Suprapubic skin (tissue), 4 donors: ENCODE data around the gene GALP. TPM values are rescaled to one million over a fixed set of nuclear protein-coding genes. Genes with fewer than 3 reads are reported as not detected.

Experiments used
- DNase-seq, 2 donors: peaks; one replicate each; pipeline ENCODE4 v3.0.0-alpha.2; 2019; ENCODE audit warnings: low spot score in 2 of 2
- H3K27ac ChIP-seq: fragments of 200-600 bp; sonication (generic); one replicate; pipeline ENCODE4 v1.5.1; 2019
- H3K27me3 ChIP-seq: fragments of 200-600 bp; sonication (generic); one replicate; pipeline ENCODE4 v1.5.1; 2019
- H3K36me3 ChIP-seq: fragments of 200-600 bp; sonication (generic); one replicate; pipeline ENCODE4 v1.5.1; 2019
- H3K4me1 ChIP-seq: fragments of 200-600 bp; sonication (generic); one replicate; pipeline ENCODE4 v1.5.1; 2019
- H3K4me3 ChIP-seq: fragments of 200-600 bp; sonication (generic); one replicate; pipeline ENCODE4 v1.5.1; 2019; ENCODE audit warnings: mild to moderate bottlenecking
- H3K9me3 ChIP-seq: fragments of 200-600 bp; sonication (generic); one replicate; pipeline ENCODE4 v1.5.1; 2019
- CTCF ChIP-seq, 2 donors: fragments of 200-600 bp in 1 of 2; fragments of 450-650 bp in 1 of 2; sonication (generic) in 1 of 2; IDR thresholded peaks; one replicate each; pipeline ENCODE4 v1.5.1; 2016 to 2019; ENCODE audit warnings: antibody characterized with exemption in 2 of 2, mild to moderate bottlenecking in 1 of 2, moderate library complexity in 1 of 2
- EP300 ChIP-seq: sonication (generic); formaldehyde crosslinking; IDR thresholded peaks from one replicate; pipeline ENCODE4 v1.6.1; 2017; ENCODE audit warnings: antibody characterized with exemption
- POLR2A ChIP-seq, 2 donors: fragments of 450-650 bp; IDR thresholded peaks; one replicate each; pipeline ENCODE4 v1.6.1; 2017; ENCODE audit warnings: antibody characterized with exemption in 2 of 2, mild to moderate bottlenecking in 2 of 2, moderate library complexity in 2 of 2
- POLR2AphosphoS5 ChIP-seq, 3 donors: sonication (generic); formaldehyde crosslinking; IDR thresholded peaks; one replicate each; pipeline ENCODE4 v1.6.1; 2017; ENCODE audit warnings: antibody characterized with exemption in 3 of 3
- WGBS: methylation state at CpG from one replicate; pipeline ENCODE4 v1.1.5; 2018; 5-methylcytosine and 5-hydroxymethylcytosine counted together
- total RNA-seq, 4 donors: library from RNA; depleted of rRNA; stranded (reverse); fragments of >200 nt; gene quantifications; one replicate each; pipeline ENCODE4 v1.1.0, GENCODE V29; 2016

Gene GALP
- total RNA-seq, 4 donors from 2014 or later: not detected

- Histone ChIP-seq H3K27ac (no peak overlapping the region), H3K4me1 (no peaks in the 10 kb centered on the region), H3K9me3 (no peaks in the 10 kb centered on the region), H3K4me3 (no peak overlapping the region), H3K27me3 (no peaks in the 10 kb centered on the region), H3K36me3 (peaks cover 54% of the 10 kb centered on the region)
- TF ChIP-seq CTCF (IDR thresholded peaks at IDR 0.05): peak in 1 of 2 donors; percentile 27
- TF ChIP-seq POLR2A (IDR thresholded peaks at IDR 0.05): no peak
- WGBS: 71% methylated on average over 5 of the region's 17 CpGs
- DNase-seq: no peak
Observed at GRCh38 chr19:56155124-56155687, 20.6 kb upstream of the GALP start.

GRCh38 chr19:56156768-56157167, 19.0 kb upstream of the GALP start:
- Histone ChIP-seq H3K36me3 (peaks cover 57% of the 10 kb centered on the region), H3K27ac (no peak overlapping the region), H3K27me3 (no peaks in the 10 kb centered on the region), H3K9me3 (no peaks in the 10 kb centered on the region), H3K4me3 (no peak overlapping the region), H3K4me1 (no peaks in the 10 kb centered on the region)
- WGBS: 53% methylated on average over 3 of the region's 11 CpGs
- DNase-seq: no peak
- TF ChIP-seq EP300 (no peak), CTCF (IDR thresholded peaks at IDR 0.05) (no peak), POLR2AphosphoS5 (IDR thresholded peaks at IDR 0.05) (no peak), POLR2A (IDR thresholded peaks at IDR 0.05) (no peak)

GRCh38 chr19:56158170-56158757, 17.5 kb upstream of the GALP start:
- H3K36me3 ChIP-seq: peaks cover 57% of the 10 kb centered on the region
- no peaks in the 10 kb centered on the region for H3K9me3 ChIP-seq
- H3K4me1 ChIP-seq: no peaks in the 10 kb centered on the region
- no peaks in the 10 kb centered on the region for H3K27me3 ChIP-seq
- WGBS: 88% methylated on average over 11 of the region's 16 CpGs
- TF ChIP-seq POLR2A (IDR thresholded peaks at IDR 0.05): no peak
- TF ChIP-seq CTCF (IDR thresholded peaks at IDR 0.05): no peak
- TF ChIP-seq POLR2AphosphoS5 (IDR thresholded peaks at IDR 0.05): no peak
- TF ChIP-seq EP300: no peak
- H3K27ac ChIP-seq: no peak overlapping the region
- no peak overlapping the region for H3K4me3 ChIP-seq
- no peak for DNase-seq

GRCh38 chr19:56159009-56159559, 16.7 kb upstream of the GALP start:
- 93% methylated on average over 9 of the region's 9 CpGs for WGBS
- TF ChIP-seq CTCF (IDR thresholded peaks at IDR 0.05): no peak
- TF ChIP-seq POLR2AphosphoS5 (IDR thresholded peaks at IDR 0.05): no peak
- no peak for TF ChIP-seq EP300
- no peak for TF ChIP-seq POLR2A (IDR thresholded peaks at IDR 0.05)
- DNase-seq: no peak

GRCh38 chr19:56159622-56160271, 16.1 kb upstream of the GALP start:
- no peak overlapping the region for H3K4me3 ChIP-seq
- 95% methylated on average over 34 of the region's 69 CpGs for WGBS
- H3K4me1 ChIP-seq: no peaks in the 10 kb centered on the region
- no peaks in the 10 kb centered on the region for H3K27me3 ChIP-seq
- H3K36me3 ChIP-seq: peaks cover 51% of the 10 kb centered on the region
- no peak for TF ChIP-seq CTCF (IDR thresholded peaks at IDR 0.05)
- DNase-seq: no peak
- H3K27ac ChIP-seq: no peak overlapping the region
- H3K9me3 ChIP-seq: no peaks in the 10 kb centered on the region

More at GRCh38 chr19:56159009-56159559, 16.7 kb upstream of the GALP start:
- Histone ChIP-seq H3K27me3 (no peaks in the 10 kb centered on the region), H3K27ac (no peak overlapping the region), H3K4me3 (no peak overlapping the region), H3K36me3 (peaks cover 57% of the 10 kb centered on the region), H3K4me1 (no peaks in the 10 kb centered on the region), H3K9me3 (no peaks in the 10 kb centered on the region)
